Measurements from ENCODE around the gene ELMOD1.
"Not testable (repeated sequence)": the region's sequence is repeated elsewhere in the genome, so short reads cannot be mapped to it uniquely, and the experiment has no call there.

The ELMOD1 gene

GRCh38 chr11:107590460-107591377 lies at the start of gene ELMOD1:
ELMOD1 (plus strand) TSS chr11:107591147; CDS start chr11:107618190, 27,043 bp downstream.
- peak in 1 of 2 experiments; percentile 46 for DNase-seq

GRCh38 chr11:107545101-107545514 lies 45.8 kb upstream of the ELMOD1 start:
- DNase-seq = no peak

GRCh38 chr11:107547961-107548360 lies 43.0 kb upstream of the ELMOD1 start:
- no peak for DNase-seq

DNA sequence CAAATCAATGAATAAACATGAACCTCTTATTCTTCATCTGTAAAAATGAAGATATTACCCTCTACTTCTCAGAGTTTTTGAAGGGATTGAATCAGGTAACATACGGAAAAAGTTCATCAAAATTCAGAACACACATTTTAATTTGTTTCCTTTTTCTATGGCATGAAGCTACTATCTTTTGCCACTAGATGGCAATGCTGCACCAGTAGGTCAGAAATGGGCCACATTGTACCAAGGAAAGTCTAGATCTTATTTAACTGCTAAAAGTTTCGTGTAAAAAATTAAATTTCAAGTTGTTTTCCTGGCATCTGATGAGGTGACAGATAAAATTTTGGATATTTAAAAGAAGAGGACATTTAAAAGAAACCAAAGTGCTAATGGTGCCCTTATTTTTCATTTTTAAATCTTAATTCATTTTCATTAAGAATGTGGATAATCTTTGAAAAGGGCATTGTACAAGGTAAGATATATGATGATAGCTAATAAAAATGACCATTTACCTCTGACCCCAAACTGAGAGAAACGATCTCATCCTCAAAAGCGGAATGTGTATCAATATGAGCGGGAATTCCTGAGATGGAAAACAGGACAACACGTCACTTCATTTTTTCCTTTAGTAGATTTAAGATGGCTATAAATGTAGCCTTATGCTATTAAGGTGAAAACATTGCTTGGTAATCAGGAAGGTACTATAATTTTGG lies 41.5 kb upstream of the ELMOD1 start:
- DNase-seq = peak in 1 of 2 experiments; percentile 61

GRCh38 chr11:107549954-107550285 lies 41.0 kb upstream of the ELMOD1 start:
- DNase-seq = no peak

DNA sequence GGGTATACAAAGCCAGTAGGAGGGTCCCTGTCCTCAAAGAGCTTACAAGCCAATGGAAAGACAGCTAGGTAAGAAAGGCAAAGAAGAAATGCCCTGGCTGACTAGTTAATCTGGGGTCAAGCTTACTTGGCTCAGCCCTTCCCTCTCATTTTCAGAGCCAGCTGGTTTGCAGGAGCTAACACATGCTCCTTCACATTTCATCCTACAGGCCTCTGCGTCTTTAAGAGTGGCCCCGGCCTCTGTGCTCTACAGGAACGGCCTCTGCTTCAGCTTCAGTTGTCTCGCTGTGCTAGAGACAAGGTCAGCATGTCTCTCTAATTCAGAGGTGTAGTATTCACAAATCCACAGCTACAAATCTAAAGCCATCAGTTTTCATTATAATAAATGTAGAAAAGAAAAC lies 40.6 kb upstream of the ELMOD1 start:
- DNase-seq = no peak

GRCh38 chr11:107561688-107562087 lies 29.3 kb upstream of the ELMOD1 start:
- no peak for DNase-seq

DNA sequence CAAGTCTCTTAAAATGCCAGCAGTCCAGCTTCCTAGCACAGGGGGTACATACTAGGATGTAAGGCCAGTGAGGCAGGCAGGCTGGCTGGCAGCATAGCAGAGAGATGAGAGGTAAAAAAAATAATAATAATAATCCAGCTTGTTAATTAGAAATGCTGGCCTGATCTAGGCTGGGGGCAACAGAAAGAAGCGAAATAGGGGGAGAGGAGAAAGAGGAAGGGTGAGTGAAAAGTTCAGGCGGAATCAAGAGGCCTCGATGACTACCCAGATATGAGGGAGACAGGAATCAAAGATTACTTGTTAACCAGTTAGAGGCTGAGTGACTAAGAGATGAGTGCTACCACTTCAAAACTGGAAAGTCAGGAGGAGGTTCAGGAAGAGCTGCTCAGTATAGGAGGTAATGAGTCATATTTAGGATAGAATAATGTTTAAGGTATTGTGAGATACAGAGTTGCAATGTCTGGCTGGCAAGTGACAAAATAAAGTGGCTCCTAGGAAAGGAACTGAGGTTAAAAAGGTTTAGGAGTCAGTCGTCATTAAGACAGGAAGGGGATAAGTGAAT lies 28.2 kb upstream of the ELMOD1 start:
- DNase-seq = no peak

GRCh38 chr11:107563702-107564101 lies 27.2 kb upstream of the ELMOD1 start:
- DNase-seq = peak; percentile 26 to 63

- DNase-seq = no peak
These were observed 26.1 kb upstream of the ELMOD1 start for GRCh38 chr11:107564877-107565218.

GRCh38 chr11:107565219-107565937 lies 25.6 kb upstream of the ELMOD1 start, which contains the start of gene ALKBH8:
ALKBH8 (minus strand) TSS chr11:107565735; CDS start chr11:107560893, 4,842 bp downstream.
- DNase-seq = peak; percentile 70 to 71

GRCh38 chr11:107565955-107566501 lies 24.9 kb upstream of the ELMOD1 start:
- DNase-seq = not testable (repeated sequence)

DNA sequence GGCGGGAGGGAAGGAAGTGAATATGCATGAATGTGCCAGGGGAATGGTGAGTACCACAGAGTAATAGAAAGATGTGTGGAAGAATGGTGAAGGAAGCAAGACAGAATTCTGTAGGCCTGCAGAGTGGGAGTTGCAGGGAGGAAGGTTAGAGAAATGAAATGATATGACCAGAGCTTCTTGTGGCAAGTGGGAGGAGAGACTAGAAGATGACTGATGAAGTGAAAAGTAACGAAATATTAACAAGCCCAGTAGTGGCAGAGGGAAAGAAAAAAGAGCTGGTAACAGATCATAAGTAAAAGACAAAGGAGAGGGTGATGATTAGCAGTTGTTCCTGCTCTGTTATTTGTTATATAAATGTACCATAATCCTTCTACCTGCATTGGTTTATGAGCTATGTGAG lies 24.4 kb upstream of the ELMOD1 start:
- no peak for DNase-seq

GRCh38 chr11:107567739-107568335 lies 23.1 kb upstream of the ELMOD1 start:
- no peak for DNase-seq

- DNase-seq = no peak
These were observed 20.9 kb upstream of the ELMOD1 start for GRCh38 chr11:107570015-107570414.

GRCh38 chr11:107573438-107573837 lies 17.5 kb upstream of the ELMOD1 start:
- no peak for DNase-seq

GRCh38 chr11:107576497-107577345 lies 14.2 kb upstream of the ELMOD1 start:
- DNase-seq = peak; percentile 16 to 72

DNA sequence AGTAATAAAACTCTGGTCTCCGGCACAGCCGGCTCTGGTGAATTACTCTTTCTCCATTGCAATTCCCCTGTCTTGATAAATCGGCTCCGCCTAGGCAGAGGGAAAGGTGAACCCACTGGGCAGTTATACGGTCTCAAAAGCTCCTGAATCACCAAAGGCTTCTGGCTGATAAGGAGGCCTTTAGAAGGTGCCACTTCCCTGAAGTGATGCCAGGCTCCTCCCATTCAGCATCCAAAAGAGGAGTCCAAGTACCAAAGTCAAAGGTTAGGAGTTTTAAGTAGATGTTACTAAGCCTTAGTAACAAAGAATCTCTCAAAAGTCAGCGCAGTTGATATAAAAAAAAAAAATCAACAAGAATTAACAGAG lies 13.6 kb upstream of the ELMOD1 start:
- no peak for DNase-seq

DNA sequence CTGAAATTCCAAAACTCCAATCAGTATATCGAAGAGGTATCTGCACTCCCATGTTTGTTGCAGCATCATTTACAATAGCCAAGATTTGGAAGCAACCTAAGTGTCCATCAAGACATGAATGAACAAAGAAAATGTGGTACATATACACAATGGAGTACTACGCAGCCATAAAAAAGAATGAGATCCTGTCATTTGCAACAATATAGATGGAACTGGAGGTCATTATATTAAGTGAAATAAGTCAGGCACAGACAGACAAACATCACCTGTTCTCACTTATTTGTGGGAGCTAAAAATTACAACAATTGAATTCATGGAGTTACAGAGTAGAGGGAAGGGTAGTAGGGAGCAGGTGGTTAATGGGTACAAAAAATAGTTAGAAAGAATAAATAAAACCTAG lies 11.8 kb upstream of the ELMOD1 start:
- not testable (repeated sequence) for DNase-seq

GRCh38 chr11:107581147-107581546 lies 9.8 kb upstream of the ELMOD1 start:
- no peak for DNase-seq

DNA sequence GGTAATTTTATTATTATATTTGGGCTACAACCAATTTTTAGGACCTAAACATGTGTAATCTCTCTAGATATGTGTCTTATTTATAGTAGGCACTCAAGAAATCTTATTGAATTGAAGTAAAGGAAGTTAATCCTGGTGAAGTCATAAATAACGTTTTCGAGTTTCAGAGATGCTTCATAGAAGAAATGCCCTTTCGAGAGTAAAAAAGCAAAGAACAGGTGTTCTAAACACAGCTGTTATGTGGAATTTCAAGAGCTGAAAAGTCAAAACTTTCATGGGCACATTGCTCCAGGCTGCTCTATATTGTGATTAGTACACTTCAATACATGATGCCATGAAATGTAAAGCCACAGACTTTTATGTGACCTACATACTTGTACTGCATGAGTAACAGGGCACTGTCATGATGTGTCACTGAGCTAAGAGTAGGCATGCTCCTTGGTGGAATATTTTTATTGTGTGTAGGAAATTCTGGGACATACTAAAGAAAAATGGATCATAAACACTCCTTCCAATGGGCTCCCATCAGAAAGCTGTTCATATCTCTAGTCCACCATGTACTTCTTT lies 7.2 kb upstream of the ELMOD1 start:
- DNase-seq = no peak
